Stimulated activated CD8-positive, alpha-beta memory T cell treated with anti-CD3 and anti-CD28 coated beads, Interleukin-7, amount 100 ng/mL, for 4 hours (primary cell): ENCODE measurements around the gene NECAB3.
"Not testable (repeated sequence)": the region's sequence is repeated elsewhere in the genome, so short reads cannot be mapped to it uniquely, and the experiment has no call there.

ENCODE experiments used
- DNase-seq, 2 donors: peaks; one replicate each; pipeline ENCODE4 v3.0.0-alpha.2; 2020; ENCODE audit warnings: low read depth in 2 of 2

NECAB3 gene

GRCh38 chr20:33650111-33650752 is 24.0 kb downstream of the NECAB3 start:
- DNase-seq = no peak

DNA sequence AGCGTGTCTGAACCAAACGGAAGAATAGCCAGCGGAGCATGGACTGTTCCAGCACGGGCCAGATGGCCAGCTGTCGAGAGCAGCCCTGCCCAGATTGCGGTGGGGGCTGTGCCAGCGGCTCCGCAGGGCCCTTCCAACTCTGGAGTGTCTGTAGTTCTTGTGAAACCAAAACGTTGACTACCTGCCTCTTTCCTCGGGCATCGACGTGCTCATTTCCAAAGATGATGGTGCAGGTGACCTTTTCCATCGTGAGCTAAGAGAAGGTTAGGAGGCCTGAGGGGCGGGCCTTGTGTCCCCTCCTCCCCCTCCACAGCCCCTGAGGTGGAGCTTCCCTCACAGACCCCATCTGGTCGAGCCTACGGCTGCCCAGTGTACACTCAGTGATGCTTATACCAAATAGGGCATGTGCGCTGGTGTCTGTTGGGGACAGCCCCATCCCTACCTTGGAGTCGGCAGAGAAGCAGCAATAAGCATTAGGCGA is 25.0 kb downstream of the NECAB3 start:
- DNase-seq = no peak

DNA sequence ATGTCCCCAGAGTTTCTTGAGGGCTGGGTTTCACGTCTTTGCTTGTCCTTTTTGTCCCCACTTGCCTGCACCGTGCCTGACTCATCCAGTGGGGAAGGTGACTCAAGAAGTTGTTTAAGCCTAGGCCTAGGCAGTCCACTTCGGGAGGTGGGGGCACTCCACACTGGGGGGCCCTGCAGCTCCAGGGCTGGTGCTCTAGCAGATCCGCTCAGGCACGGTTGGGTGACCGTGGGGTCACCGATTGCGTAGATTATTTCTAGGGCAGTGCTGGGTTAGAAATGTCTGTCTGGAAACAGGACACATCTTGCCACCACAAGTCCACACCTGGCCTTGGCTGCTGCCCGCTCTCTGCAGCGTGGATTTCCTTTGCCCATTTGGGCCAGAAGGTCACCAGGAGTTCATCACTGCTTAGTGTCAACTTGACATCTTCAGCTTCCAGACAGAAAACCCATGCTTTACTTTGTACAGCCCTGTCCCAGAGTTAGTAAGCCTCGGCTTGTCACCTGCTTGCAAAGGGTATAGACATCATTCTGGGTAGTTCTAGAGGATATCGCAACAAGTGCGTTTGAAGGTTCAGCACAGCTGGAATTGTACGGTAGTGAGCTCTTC is 25.7 kb downstream of the NECAB3 start:
- no peak for DNase-seq

DNA sequence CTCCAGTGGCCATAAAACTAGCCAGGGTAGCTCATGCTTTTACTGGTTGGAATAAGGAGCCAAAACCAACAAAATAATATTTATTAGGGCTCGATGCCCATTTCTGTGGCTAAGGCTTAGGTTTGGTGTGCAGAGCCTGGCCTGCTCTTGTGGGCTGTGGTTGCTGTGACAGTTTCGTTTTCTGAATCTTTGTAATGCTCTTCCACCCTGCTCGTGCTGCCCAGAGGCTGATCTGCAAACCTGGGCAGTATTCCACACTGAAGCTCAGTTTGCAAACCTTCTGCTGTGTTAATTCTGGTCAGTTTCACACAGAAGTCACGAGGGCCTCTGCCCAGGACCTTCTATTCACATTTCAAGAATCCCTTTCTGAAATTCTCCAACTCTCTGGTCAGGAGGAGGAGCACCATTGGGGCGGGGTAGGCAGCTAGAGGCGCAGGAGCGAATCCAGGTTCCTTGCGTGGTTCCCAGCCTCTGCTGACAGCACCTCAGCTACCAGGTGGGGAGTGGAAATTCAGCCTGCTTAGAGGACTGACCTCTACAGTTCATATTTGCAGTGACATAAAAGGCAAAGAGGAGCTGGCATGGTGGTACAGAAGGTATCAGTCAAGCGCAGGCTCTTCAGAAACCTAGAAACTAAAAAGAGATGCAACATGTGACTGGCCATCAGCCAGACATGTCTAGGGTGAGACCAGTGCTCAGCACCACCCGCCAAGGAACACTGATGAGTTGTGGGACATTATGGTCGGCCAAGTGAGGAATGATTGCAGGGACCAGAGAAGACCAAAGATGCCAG is 26.4 kb downstream of the NECAB3 start:
- no peak for DNase-seq

DNA sequence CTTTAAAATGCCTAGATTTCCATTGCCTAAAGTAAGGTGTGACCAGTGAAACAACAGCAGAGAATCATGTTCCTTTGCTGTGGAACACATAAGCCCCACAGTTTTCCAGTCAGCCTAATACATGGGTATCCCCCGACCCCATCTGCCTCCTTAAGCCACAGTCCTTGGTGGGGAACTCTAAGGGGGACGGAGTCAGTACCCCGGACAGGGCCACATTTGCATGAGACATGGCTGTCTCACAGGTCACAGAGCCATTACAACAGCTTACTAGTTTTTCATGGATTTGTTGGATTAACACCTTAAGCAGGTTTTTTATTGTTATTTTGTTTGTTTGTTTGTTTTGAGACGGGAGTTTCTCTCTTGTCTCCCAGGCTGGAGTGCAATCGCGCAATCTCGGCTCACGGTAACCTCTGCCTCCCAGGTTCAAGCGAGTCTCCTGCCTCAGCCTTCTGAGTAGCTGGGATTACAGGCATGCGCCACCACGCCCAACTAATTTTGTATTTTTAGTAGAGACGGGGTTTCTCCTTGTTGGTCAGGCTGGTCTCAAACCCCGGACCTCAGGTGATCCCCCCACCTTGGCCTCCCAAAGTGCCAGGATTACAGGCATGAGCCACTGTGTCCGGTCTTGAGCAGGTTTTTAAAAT is 27.1 kb downstream of the NECAB3 start:
- not testable (repeated sequence) for DNase-seq

- DNase-seq = no peak
Measured at GRCh38 chr20:33646191-33646590, 28.0 kb downstream of the NECAB3 start.

DNA sequence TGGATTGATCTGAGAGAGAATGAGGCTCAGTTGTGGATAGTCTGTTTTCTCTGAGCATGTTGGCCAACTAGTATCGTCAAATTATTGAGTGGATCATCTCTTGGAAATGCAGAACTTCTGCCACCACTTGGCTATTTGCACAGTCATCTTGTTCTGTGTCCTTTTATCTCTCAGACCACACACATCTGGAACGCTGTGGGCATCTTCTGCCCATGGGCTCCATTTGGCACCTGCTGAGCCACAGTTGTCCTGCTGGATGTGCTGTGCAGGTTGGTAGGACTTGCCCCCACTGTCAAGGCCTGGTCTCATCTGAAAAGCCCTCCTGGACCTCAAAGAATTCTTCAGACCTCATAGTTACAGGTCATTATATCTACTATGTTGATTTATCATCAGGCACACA is 28.8 kb downstream of the NECAB3 start:
- DNase-seq = no peak

- no peak for DNase-seq
Measured at GRCh38 chr20:33645072-33645358, 29.2 kb downstream of the NECAB3 start.

- no peak for DNase-seq
Measured at GRCh38 chr20:33644313-33645071, 29.7 kb downstream of the NECAB3 start.

- DNase-seq = no peak
Measured at GRCh38 chr20:33640287-33640686, 33.9 kb downstream of the NECAB3 start.

- DNase-seq = no peak
Measured at GRCh38 chr20:33636776-33637175, 37.5 kb downstream of the NECAB3 start.

- DNase-seq = no peak
Measured at GRCh38 chr20:33635341-33635740, 38.9 kb downstream of the NECAB3 start.

- not testable (repeated sequence) for DNase-seq
Measured at GRCh38 chr20:33631910-33632309, 42.3 kb downstream of the NECAB3 start.

- no peak for DNase-seq
Measured at GRCh38 chr20:33630507-33630906, 43.7 kb downstream of the NECAB3 start.

DNA sequence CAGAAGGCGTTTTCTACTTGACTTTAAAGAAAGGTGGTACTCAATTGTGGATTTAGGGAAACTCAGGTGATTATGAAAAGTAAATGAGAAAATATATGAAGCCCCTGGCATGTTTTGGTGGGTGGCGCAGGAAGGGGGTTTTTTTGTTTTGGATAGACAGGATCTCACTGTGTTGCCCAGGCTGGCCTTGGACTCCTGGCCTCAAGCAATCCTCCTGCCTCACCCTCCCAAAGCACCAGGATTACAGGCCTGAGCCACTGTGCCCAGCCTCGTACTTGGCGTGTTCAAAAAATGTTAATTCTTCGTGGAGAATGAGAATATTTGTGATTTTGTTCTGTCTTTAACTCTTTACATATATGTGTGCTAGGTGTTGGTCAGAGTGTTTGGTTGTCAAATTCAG is 44.2 kb downstream of the NECAB3 start:
- no peak for DNase-seq

DNA sequence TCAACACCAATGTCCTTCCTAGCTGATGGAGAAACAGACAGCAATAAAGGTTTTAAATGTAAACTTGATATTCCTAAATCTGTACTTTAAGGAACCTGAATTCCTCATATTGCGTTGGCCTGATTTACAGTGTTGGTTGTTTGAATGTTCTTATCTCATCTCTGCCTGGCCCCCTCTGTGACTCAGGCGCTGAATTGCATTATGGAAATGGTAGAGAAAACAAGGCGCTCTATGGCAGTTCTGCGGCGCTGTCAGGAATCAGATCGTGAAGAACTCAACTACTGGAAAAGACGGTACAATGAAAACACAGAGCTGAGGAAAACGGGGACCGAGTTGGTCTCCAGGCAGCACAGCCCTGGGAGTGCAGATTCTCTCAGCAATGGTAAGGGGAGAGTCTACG is 44.7 kb downstream of the NECAB3 start:
- DNase-seq = no peak

GRCh38 chr20:33627577-33628216 is 46.5 kb downstream of the NECAB3 start:
- no peak for DNase-seq

DNA sequence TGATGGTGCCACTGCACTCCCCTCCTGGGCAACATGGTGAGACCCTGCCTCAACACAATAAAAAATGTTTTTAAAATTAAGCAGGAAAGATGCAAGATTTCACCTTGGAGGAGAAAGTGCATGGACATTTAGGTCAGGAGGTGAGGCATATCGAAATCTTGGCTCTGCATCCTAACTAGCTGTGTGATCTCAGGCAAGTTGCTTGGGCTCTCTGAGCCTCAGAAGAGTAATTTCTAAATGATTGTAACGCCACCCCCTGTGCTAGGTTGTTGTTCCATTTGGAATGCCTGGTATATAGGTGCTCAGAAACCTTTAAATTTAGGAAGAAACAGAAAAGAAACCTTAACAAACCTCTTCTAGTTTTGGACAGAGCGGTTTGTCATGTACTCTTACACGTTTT is 48.0 kb downstream of the NECAB3 start:
- DNase-seq = no peak

- DNase-seq = no peak
Measured at GRCh38 chr20:33624399-33624798, 49.8 kb downstream of the NECAB3 start.

DNA sequence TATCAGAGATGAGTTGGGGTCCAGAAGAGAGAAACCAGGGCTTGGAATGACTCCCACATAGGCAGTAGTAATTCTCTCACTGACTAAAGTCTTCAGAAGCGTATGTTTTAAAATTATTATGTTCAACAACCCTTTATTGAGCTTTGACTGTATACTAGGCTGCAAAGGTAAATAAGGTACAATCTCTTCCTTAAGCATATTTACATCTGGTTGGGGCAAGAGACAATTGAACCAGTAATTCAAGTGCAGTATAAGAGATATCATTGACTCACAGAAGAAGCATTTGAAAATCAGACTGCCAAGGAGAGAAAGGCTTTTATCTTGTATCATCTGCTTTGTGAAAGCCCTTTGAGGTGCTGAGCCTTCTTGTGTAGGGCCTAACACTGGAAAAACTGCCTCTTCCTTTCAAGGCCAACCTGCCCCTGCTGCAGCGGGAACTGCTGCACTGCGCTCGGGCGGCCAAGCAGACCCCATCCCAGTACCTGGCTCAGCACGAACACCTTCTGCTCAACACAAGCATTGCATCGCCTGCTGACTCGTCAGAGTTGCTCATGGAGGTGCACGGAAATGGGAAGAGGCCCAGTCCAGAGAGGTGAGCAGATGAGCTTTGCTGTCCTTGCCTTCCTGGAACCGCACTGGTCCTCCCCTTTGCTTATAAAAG is 51.4 kb downstream of the NECAB3 start:
- DNase-seq = no peak
